AG09319 (cell line): Measurements from ENCODE around the gene TSTD1.

ENCODE experiments used
- DNase-seq: peaks from one replicate; pipeline ENCODE4 v3.0.0-alpha.2; 2010; ENCODE audit warnings: low read depth; ENCODE audit errors: extremely low read depth
- TF ChIP-seq, protein P1 (sequence below): IDR thresholded peaks from 2 replicates; pipeline ENCODE4 v1.5.1; 2011; ENCODE audit warnings: low read depth, mild to moderate bottlenecking, inconsistent platforms, low read length, moderate library complexity

The TSTD1 gene

DNA sequence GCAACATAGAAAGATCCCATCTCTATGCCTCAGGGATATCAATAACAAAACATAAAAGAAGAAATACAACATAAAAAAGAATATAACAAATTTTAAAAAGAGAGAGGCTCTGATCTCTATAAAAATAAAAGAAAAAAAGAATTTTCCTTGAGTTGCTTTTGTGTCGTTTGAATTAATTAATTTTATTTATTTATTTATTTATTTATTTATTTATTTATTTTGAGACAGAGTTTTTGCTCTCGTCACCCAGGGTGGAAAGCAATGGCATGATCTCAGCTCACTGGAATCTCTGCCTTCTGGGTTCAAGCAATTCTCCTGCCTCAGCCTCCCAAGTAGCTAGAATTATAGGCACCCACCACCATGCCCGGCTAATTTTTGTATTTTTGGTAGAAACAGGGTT lies 26.3 kb downstream of the TSTD1 start:
- DNase-seq = no peak
- TF ChIP-seq, protein P1, sequence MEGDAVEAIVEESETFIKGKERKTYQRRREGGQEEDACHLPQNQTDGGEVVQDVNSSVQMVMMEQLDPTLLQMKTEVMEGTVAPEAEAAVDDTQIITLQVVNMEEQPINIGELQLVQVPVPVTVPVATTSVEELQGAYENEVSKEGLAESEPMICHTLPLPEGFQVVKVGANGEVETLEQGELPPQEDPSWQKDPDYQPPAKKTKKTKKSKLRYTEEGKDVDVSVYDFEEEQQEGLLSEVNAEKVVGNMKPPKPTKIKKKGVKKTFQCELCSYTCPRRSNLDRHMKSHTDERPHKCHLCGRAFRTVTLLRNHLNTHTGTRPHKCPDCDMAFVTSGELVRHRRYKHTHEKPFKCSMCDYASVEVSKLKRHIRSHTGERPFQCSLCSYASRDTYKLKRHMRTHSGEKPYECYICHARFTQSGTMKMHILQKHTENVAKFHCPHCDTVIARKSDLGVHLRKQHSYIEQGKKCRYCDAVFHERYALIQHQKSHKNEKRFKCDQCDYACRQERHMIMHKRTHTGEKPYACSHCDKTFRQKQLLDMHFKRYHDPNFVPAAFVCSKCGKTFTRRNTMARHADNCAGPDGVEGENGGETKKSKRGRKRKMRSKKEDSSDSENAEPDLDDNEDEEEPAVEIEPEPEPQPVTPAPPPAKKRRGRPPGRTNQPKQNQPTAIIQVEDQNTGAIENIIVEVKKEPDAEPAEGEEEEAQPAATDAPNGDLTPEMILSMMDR = no peak

DNA sequence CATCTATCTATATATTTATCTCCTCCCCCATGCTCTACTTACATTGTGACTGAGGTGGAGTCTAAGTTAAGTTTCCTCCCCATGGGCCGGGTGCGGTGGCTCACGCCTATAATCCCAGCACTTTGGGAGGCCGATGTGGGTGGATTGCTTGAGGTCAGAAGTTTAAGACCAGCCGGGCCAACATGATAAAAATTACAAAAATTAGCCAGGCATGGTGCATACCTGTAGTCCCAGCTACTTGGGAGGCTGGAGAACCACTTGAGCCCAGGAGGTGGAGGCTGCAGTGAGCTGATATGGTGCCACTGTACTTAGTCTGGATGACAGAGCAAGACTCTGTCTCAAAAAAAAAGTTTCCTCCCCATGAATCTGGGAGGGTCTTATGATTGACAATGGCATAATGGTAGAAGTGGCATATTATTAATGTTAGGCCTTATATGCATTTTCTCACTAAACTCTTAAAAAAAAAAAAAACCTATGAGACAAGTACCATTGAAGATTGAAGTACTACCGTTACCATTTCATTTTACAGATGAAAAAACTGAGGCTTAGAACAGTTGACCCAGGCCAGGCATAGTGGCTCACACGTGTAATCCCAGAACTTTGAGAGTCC lies 29.1 kb downstream of the TSTD1 start:
- DNase-seq = no peak
- TF ChIP-seq, protein P1 = no peak

DNA sequence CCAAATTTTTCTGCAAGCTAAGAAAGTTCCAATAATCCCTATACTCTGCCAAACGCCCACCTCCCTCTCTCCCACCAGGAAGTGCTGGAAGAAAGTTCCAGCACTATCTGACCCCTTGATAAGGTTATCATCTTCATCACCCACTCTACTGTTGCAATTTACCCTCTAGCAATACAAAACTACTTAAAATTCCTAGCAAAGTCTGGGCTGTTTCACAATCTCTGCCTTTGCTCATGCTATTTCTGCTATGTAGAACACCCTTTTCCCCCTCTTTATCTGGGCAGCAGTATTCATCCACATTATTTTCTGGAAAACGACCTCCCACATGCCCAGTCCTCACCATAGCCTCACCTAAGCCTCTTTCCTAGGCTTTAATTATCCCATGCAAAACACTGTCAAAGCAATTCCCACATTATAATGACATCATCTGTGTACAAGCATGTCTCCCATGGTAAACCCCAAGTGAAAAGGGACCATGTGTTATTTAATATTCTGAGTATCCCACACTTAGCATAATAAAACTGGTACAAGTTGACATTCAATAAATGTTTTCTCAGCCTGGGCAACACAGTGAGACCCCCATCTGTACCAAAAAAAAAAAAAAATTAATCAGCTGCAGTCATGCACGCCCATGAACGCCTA lies 29.8 kb downstream of the TSTD1 start:
- TF ChIP-seq, protein P1 = no peak
- no peak for DNase-seq

DNA sequence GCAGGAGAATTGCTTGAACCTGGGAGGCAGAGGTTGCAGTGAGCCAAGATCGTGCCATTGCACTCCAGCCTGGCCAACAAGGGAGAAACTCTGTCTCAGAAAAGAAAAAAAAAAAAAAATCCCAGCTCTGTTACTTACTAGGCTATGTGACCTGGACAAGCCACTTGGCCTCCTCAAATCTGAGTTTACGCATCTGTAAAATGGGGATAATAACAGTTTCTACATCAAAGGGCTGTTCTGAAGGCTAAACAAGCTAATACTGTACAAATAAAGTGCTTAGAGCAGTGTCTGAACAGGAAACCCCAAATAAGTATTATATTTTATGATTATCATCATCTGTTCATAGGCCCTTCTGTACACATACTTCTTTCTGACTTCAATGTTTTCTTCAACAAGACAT lies 31.4 kb downstream of the TSTD1 start:
- no peak for DNase-seq
- TF ChIP-seq, protein P1 = no peak

DNA sequence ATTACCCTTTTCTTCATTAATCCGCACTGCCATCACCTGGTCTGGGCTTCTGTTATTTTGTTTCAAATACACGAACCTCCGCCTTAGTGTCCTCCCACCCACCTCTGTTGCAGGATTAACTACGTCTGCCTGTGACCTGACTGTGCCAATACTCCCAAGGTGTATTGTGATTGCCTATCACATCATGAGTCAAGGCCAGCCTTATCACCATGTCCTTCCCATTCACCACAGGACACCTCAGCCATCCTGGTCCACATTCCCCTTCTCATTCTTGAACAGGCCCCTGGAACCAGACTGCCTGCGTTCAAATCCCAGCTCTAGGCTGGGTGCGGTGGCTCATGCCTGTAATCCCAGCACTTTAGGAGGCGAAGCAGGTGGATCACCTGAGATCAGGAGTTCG lies 32.2 kb downstream of the TSTD1 start:
- TF ChIP-seq, protein P1 = no peak
- no peak for DNase-seq

DNA sequence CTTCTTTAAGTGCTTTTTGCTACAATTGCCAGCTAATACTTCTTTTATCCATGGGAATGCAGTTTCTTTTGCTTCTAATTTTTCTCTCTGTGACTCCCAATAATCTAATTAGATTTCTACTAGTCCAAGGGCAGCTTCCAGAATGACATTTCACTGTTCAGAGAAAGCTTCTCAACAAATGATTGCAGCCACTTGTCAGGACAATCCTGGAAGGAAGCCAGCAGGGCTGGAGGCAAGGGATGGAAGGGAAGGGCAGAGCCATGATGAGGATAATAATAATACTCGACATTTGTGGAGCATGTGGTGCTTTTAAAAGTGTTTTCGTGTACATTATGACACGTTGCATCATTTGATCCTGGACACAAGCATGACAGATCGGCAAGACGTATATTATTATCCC lies 37.2 kb downstream of the TSTD1 start:
- TF ChIP-seq, protein P1 = no peak
- no peak for DNase-seq

DNA sequence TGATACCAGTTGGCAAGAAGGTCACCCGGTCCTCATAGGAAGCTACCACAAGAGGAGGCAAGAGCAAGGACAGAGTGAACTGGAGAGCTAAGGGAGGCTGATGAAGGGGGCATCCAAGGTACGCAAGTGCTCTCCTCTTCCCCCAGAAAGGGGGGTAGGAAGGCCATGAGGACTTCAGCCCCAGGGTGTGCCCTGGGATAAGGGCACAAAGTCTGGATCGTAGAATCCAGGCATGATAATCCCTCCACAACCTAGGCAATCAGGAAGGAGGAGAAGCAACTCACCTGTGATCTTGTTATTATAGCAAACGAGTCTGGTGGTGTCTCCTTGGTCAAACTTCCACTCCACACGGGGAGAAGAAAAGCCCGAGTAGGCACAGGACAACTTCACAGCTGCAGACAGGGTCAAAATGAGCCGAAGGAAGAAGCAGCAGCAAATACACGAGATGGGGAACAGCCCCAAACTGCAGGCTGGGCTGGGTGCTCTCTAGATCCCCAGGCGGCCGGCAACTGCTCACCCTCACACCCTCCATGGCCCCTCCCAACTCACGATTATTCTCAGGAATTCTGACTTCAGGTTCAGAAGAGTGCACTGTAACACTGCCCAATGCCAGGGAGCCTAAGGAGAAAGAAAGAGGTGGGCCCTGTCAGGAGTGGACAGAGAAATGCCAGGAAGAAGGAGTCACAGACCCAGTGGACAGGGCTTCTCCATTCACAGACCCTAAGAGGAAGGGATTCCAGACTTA lies 37.9 kb downstream of the TSTD1 start:
- no peak for DNase-seq
- TF ChIP-seq, protein P1 = no peak
